ENCODE measurements around the gene HAT1.
A peak's percentile ranks its signal among the peaks of the same experiment; 100 is the strongest.
"Not testable (repeated sequence)": the region's sequence is repeated elsewhere in the genome, so short reads cannot be mapped to it uniquely, and the experiment has no call there.

The HAT1 gene

DNA sequence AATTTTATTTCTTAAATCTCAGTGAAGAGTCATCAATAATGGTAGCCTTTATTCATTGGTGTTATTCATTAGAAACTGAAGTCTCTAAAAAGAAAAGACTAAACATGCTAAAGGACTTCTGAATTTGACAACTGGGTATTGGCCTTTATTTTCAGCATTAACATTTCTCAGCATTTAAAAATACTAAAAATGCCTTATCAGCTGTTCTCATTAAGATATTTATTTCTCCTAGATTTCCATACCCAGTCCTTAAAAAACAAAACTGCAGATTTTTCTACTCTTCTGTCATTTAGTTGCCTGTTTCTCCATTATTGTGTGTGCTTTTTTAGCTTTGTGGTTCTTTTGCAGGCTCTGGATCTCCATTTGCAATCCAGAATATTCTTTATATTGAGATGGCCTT lies 46.2 kb downstream of the HAT1 start:
- Histone ChIP-seq H3K4me1 (peaks cover 22% of the 10 kb centered on the region), H3K36me3 (replicated peaks) (peaks cover 9% of the 10 kb centered on the region), H3K27me3 (ENCODE audit: low read depth) (no peaks in the 10 kb centered on the region), H3K4me3 (no peak overlapping the region), H3K9me3 (no peaks in the 10 kb centered on the region)
- in situ Hi-C loops (cut with MboI; ENCODE audit: low sequenced_read_pairs), result no loop called here
- DNase-seq (ENCODE audit: low spot score in 2 of 2), result no peak

DNA sequence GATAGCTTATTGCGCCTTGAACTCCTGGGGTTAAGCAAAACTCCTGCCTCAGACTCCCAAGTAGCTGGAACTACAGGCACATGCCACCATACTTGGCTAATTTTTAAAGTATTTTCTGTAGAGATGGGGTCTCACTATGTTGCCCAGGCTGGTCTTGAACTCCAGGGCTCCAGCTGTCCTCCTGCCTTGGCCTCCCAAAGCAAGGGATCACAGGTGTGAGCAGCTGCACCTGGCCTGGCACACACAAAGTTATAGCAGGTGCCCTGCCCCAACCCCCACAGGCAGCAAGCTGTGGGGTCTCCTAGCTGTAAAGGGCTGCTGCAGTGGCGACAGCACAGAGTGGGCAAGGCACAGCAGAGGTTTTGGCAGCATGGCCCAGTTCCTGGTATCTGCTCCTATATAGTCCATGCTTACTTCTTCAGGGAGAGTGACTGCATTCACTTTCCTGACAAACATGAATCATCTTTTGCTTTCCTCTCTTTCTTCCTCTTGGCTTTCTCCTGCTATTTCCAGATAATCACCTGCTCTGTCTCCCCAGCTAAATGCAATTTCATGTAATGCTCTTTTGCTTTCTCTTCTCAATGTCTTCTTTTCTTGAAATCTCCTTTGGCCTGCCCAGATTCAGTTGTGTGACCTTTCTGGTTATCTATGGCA lies 50.2 kb downstream of the HAT1 start:
- Histone ChIP-seq H3K27me3 (ENCODE audit: low read depth) (no peaks in the 10 kb centered on the region), H3K4me1 (peaks cover under 1% of the 10 kb centered on the region; the same call in 1 of the 2 replicates), H3K4me3 (no peak overlapping the region), H3K9me3 (no peaks in the 10 kb centered on the region), H3K36me3 (replicated peaks) (peaks cover 15% of the 10 kb centered on the region)
- no peak for DNase-seq (ENCODE audit: low spot score in 2 of 2)
- in situ Hi-C loops (cut with MboI; ENCODE audit: low sequenced_read_pairs), result no loop called here

DNA sequence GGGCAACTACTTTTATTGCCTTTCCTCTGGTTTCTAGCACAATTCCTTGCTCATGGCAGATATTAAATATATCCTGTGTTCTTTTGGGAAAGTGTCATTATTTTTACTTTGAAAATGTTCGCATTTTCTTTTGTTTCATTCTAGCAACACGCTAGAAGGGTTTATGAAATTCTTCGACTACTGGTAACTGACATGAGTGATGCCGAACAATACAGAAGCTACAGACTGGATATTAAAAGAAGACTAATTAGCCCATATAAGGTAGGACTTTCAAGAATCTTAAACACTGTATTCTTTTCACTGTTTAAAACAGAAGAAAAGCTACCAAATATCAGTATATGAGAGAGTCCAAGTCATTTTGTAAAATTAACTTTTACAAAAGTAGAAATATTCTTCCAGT lies 56.8 kb downstream of the HAT1 start:
- H3K4me1 ChIP-seq, result no peaks in the 10 kb centered on the region
- H3K36me3 ChIP-seq (replicated peaks), result peaks cover 38% of the 10 kb centered on the region
- no peaks in the 10 kb centered on the region for H3K27me3 ChIP-seq (ENCODE audit: low read depth)
- DNase-seq (ENCODE audit: low spot score in 2 of 2), result no peak
- in situ Hi-C loops (cut with MboI; ENCODE audit: low sequenced_read_pairs), result no loop called here
- H3K9me3 ChIP-seq, result no peaks in the 10 kb centered on the region
- H3K4me3 ChIP-seq, result no peak overlapping the region

DNA sequence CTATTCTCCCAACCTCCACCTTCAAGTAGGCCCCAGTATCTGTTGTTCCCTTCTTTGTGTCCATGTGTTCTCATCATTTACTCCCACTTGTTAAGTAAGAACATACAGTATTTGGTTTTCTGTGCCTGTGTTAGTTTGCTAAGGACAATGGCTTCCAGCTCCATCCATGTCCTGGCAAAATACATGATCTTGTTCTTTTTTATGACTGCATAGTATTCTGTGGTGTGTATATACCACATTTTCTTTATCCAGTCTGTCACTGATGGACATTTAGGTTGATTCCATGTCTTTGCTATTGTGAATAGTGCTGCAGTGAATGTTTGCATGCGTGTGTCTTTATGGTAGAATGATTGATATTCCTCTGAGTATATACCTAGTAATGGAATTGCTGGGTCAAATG lies 61.7 kb downstream of the HAT1 start:
- in situ Hi-C loops (cut with MboI; ENCODE audit: low sequenced_read_pairs); H3K4me3 ChIP-seq; H3K4me1 ChIP-seq; H3K27me3 ChIP-seq (ENCODE audit: low read depth); DNase-seq (ENCODE audit: low spot score in 2 of 2); H3K9me3 ChIP-seq: not testable (repeated sequence)
- peaks cover 21% of the 10 kb centered on the region for H3K36me3 ChIP-seq (replicated peaks)

DNA sequence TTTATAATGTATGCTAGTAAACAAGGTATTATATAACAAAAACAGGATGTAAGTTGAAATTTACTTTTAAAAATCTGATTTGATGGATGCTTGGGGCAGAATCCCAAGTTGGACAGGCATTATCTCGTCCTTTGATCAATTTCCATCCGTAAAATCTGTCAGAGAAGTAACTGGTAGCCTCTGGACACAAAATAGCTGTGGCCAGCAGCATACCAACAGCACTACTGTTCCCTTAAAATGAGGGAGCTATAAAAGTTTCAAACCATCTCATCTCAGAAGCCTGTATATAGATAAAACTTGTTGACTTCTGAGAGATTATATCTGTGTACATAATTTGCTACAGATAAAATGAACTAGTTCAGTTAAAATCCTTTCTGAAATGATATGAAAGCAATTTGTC lies 62.8 kb downstream of the HAT1 start:
- in situ Hi-C loops (cut with MboI; ENCODE audit: low sequenced_read_pairs), result no loop called here
- Histone ChIP-seq H3K27me3 (ENCODE audit: low read depth) (no peaks in the 10 kb centered on the region), H3K4me1 (no peaks in the 10 kb centered on the region), H3K4me3 (no peak overlapping the region), H3K9me3 (no peaks in the 10 kb centered on the region), H3K36me3 (replicated peaks) (peaks cover 10% of the 10 kb centered on the region)
- no peak for DNase-seq (ENCODE audit: low spot score in 2 of 2)

DNA sequence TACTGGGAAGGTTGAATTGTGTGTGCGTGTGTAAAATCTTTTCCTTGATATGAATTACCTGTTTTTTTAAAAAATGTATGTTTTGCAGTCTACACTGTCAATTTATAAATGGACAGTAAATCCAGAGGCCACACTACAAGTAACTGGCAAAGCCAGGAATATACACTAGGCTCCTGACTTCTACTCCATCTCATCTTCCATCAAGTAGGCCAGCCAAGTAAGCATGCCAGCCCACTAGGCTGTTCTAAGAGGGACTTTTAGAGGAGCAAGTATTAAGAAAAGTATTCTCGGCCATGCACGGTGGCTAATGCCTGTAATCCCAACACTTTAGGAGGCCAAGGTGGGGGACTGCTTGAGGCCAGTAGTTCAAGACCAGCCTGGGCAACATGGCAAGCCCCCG lies 64.5 kb downstream of the HAT1 start:
- DNase-seq (ENCODE audit: low spot score in 2 of 2), result no peak
- Histone ChIP-seq H3K4me1 (no peaks in the 10 kb centered on the region), H3K4me3 (no peak overlapping the region), H3K27me3 (ENCODE audit: low read depth) (no peaks in the 10 kb centered on the region), H3K36me3 (replicated peaks) (peaks cover 5% of the 10 kb centered on the region; the same call in 1 of the 2 replicates), H3K9me3 (no peaks in the 10 kb centered on the region)
- in situ Hi-C loops (cut with MboI; ENCODE audit: low sequenced_read_pairs), result no loop called here

DNA sequence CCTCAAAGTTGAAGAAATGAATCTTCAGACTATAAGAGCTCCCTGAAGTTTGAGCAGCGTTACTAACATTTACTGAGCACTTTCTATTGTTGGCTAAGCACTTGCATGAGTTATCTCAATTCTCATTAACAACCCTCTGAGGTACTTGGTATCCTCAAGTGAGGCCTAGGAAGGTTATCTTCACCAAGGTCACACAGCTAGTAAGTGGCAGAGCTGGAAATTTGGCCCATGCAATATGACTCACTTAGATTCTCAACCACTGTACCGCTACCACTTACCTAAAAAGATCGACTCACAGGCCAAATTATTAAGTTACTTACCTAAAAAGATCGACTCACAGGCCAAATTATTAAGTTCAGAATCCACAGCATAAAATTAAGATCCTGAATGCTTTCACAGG lies 68.8 kb downstream of the HAT1 start:
- Histone ChIP-seq H3K4me3 (no peak overlapping the region), H3K36me3 (replicated peaks) (no peaks in the 10 kb centered on the region), H3K4me1 (no peaks in the 10 kb centered on the region), H3K9me3 (no peaks in the 10 kb centered on the region), H3K27me3 (ENCODE audit: low read depth) (no peaks in the 10 kb centered on the region)
- in situ Hi-C loops (cut with MboI; ENCODE audit: low sequenced_read_pairs), result no loop called here
- DNase-seq (ENCODE audit: low spot score in 2 of 2), result no peak

DNA sequence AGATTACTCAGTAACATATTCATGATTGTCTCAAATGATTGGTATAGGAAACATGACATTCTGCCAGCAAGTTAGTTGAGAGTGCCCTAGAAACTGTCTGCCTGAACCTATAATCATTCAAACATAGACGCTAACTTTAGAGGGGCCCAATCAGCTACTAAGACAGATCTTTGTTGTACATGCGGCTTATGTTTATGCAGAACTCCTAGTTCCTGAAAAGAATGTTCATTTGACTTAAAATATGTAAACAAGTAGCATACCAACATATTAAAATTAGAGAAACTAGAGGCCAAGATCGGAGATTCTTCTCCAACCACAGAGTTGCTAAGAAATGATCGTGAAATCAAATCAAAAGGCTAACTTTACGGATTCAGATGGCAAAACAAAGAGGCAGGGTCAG lies 73.3 kb downstream of the HAT1 start:
- DNase-seq (ENCODE audit: low spot score in 2 of 2), result no peak
- Histone ChIP-seq H3K36me3 (replicated peaks) (no peaks in the 10 kb centered on the region), H3K27me3 (ENCODE audit: low read depth) (no peaks in the 10 kb centered on the region), H3K9me3 (no peaks in the 10 kb centered on the region), H3K4me3 (no peak overlapping the region), H3K4me1 (peaks cover 3% of the 10 kb centered on the region)
- in situ Hi-C loops (cut with MboI; ENCODE audit: low sequenced_read_pairs), result no loop called here

DNA sequence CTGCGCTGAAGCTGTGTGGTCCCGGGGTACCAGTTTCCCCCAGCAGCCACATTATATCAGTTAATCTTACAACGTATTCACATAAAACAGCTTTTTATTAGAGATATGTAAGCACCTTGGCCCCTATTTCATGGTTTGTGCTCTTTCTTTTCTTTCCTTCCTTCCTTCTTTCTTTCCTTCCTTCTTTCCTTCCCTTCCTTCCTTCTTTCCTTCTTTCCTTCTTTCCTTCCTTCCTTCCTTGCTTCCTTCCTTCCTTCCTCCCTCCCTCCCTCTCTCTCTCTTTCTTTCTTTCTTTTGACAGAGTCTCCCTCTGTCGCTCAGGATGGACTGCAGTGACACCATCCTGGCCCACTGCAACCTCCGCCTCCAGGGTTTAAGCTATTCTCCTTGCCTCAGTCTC lies 73.8 kb downstream of the HAT1 start:
- no peaks in the 10 kb centered on the region for H3K9me3 ChIP-seq
- peaks cover 7% of the 10 kb centered on the region for H3K4me1 ChIP-seq
- no peaks in the 10 kb centered on the region for H3K27me3 ChIP-seq (ENCODE audit: low read depth)
- DNase-seq (ENCODE audit: low spot score in 2 of 2), result no peak
- H3K4me3 ChIP-seq, result no peak overlapping the region
- H3K36me3 ChIP-seq (replicated peaks), result no peaks in the 10 kb centered on the region
- in situ Hi-C loops (cut with MboI; ENCODE audit: low sequenced_read_pairs), result no loop called here

DNA sequence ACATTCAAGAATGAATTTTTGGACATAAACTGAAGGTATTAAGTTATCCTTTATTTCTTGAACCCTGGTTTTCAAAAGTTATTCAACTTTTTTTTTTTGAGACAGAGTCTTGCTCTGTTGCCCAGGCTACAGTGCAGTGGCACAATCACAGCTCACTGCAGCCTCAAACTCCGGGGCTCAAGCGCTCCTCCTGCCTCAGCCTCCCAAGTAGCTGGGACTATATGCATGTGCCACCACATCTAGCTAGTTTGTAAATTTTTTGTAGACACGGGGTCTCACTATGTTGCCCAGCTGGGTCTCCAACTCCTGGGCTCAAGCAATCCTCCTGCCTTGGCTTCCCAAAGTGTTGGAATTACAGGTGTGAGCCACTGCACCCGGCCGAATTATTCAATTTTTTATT lies 74.8 kb downstream of the HAT1 start:
- DNase-seq (ENCODE audit: low spot score in 2 of 2); H3K36me3 ChIP-seq (replicated peaks); H3K27me3 ChIP-seq (ENCODE audit: low read depth); in situ Hi-C loops (cut with MboI; ENCODE audit: low sequenced_read_pairs); H3K9me3 ChIP-seq; H3K4me3 ChIP-seq; H3K4me1 ChIP-seq: not testable (repeated sequence)

DNA sequence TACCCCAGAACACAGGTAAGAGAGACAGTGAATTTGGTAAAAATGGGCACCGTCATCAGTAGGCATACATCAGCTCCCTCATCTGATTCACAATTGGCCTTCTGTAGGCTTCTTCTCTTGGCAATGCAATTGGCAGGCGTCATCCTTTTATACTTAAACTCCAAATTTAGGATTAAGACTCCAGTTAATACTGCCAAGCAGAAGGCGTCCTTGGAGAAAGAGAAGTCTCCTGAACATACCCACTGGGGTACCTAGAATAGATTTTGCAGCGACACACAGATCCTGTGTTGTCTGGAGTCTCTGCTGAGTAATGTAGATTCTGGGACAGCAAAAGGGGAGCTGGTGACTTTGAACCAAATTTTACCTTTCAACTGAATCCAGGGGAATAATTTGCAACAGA lies 76.9 kb downstream of the HAT1 start:
- peak in 1 of 2 experiments; percentile 6 for DNase-seq (ENCODE audit: low spot score in 2 of 2)
- H3K4me3 ChIP-seq, result peak overlapping the region; percentile 69

DNA sequence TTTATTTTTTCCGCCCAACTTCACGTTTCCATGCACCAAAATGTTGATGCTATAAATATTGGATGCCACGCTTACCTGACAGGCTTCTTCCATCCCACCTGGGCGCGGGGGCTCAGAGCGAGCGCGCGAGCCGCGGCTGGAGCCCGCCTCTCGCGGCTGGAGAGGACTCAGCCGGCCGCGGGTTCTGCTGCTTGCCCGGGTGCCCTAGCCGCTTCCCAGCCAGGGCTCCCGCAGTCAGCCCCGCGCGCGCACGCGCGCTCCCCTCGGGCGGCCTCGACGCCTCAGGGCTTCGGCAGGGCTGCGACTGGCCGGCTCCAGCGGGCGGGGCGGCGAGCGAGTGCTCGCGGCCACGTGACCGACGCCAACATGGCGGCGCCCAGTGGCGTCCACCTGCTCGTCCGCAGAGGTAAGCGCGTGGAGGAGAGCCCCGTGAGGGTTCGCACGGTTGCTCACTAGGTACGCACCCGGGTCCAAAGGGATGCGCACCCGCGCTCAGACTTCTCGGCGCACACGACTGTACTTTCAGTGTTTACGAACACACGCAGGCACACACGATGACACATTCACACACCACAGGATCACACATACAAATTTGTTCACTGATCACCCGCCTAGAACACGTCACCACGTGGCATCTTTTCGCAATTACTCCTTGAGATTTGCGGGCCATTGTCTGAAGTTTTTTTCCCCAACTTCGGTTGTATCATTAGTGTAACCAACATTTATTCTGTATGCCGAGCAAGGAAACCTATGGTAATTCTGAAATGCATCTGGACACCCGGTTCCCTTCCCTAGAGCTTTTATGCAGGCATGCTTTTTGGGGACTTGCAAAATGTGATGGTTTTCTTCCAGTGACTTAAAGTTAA lies 77.6 kb downstream of the HAT1 start, which contains the start of gene METAP1D:
Gene METAP1D, plus strand, starts transcription at position 350 of the 866 bp plus-strand sequence. Its CDS starts 17 bp downstream, at position 367.
- H3K4me3 ChIP-seq, result peak within 1 kb of the TSS; percentile 69
- no peaks in the 10 kb centered on the region for H3K36me3 ChIP-seq (replicated peaks)
- peak; percentile 77 to 94 for DNase-seq (ENCODE audit: low spot score in 2 of 2)
- peaks cover 7% of the 10 kb centered on the region for H3K4me1 ChIP-seq
- no peaks in the 10 kb centered on the region for H3K27me3 ChIP-seq (ENCODE audit: low read depth)
- in situ Hi-C loops (cut with MboI; ENCODE audit: low sequenced_read_pairs), result no loop called here
- no peaks in the 10 kb centered on the region for H3K9me3 ChIP-seq

More for the DNA sequence above, 76.9 kb downstream of the HAT1 start:
- in situ Hi-C loops (cut with MboI; ENCODE audit: low sequenced_read_pairs), result no loop called here
- Histone ChIP-seq H3K4me1 (peaks cover 7% of the 10 kb centered on the region), H3K27me3 (ENCODE audit: low read depth) (no peaks in the 10 kb centered on the region), H3K9me3 (no peaks in the 10 kb centered on the region), H3K36me3 (replicated peaks) (no peaks in the 10 kb centered on the region)

DNA sequence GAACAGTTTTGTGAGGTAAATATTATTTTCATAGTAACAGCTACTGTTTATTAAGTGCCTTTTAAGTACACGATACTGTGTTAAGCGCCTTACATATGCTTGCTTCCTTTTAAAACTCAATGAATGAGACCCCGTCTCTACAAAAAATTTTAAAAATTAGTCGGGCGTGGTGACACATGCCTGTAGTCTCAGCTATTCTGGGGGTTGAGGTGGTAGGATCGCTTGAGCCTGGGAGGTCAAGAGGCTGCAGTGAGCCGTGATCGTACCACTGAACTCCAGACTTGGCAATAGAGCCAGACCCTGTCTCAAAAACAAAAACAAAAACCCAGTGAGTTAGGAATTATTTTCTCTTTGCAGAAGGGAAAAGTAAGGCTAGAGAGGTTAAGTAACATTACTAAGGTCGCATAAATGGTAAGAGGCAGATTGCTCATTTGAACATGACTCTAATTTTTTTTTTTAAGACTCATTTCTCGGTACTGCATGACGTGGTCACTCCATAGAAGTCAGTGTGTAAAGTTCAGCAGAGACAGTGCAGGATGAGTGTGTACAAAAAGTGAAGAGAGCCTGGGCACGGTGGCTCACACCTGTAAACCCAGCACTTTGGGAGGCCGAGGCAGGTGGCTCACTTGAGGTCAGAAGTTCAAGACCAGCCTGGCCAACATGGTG lies 78.6 kb downstream of the HAT1 start:
- Histone ChIP-seq H3K4me1 (peaks cover 7% of the 10 kb centered on the region), H3K4me3 (peak overlapping the region; percentile 69), H3K27me3 (ENCODE audit: low read depth) (no peaks in the 10 kb centered on the region), H3K36me3 (replicated peaks) (no peaks in the 10 kb centered on the region), H3K9me3 (no peaks in the 10 kb centered on the region)
- in situ Hi-C loops (cut with MboI; ENCODE audit: low sequenced_read_pairs), result no loop called here
- DNase-seq (ENCODE audit: low spot score in 2 of 2), result no peak

DNA sequence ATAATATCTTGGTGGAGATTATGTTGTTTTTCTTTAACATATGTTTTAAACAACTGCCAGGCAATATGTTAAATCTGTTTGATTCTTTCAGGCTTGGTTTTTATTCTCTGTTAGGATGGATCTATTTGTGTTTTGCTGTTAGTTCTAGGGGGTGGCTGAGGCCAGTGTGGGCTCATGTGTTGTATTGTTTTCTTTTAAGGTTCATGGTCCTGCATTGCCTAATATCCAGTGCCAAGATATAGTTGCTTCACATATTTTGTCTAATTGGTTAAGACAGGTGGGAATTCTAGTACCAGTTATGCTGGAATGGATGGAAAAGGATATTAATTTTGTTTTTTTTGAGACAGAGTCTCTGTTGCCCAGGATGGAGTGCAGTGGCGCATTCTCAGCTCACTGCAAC lies 85.1 kb downstream of the HAT1 start:
- no peak for DNase-seq (ENCODE audit: low spot score in 2 of 2)
- no peak overlapping the region for H3K4me3 ChIP-seq
- H3K9me3 ChIP-seq, result no peaks in the 10 kb centered on the region
- peaks cover 5% of the 10 kb centered on the region for H3K4me1 ChIP-seq
- H3K36me3 ChIP-seq (replicated peaks), result 0 out of 2 replicates have a peak, but pooled peaks cover 2% of the 10 kb centered on the region
- H3K27me3 ChIP-seq (ENCODE audit: low read depth), result no peaks in the 10 kb centered on the region
- in situ Hi-C loops (cut with MboI; ENCODE audit: low sequenced_read_pairs), result no loop called here
